Mesendoderm (in vitro differentiated cells): ENCODE data around the gene CCDC18.
"Not testable (repeated sequence)": the region's sequence is repeated elsewhere in the genome, so short reads cannot be mapped to it uniquely, and the experiment has no call there.

Experiments
- DNase-seq: peaks from one replicate; pipeline ENCODE4 v3.0.0; 2013
- H2AK5ac ChIP-seq: 2 replicates; pipeline ENCODE4 v1.6.1; 2013; ENCODE audit warnings: low read length, inconsistent platforms
- H2BK120ac ChIP-seq: 2 replicates; pipeline ENCODE4 v1.6.1; 2013; ENCODE audit warnings: low read depth, mild to moderate bottlenecking, low read length, moderate library complexity, mixed read lengths
- H2BK15ac ChIP-seq: replicated peaks from 2 replicates; pipeline ENCODE4 v1.6.1; 2013; ENCODE audit warnings: low read depth, mild to moderate bottlenecking, moderate library complexity
- H2BK5ac ChIP-seq: 2 replicates; pipeline ENCODE4 v1.6.1; 2013; ENCODE audit warnings: low read length, inconsistent platforms
- H3K18ac ChIP-seq: 2 replicates; pipeline ENCODE4 v1.6.1; 2013; ENCODE audit warnings: mild to moderate bottlenecking, low read length, mixed read lengths
- H3K23ac ChIP-seq: one replicate; pipeline ENCODE4 v1.6.1; 2013; ENCODE audit warnings: low read length
- H3K27ac ChIP-seq: 2 replicates; pipeline ENCODE4 v1.5.1; 2013; ENCODE audit warnings: low read depth, mild to moderate bottlenecking, inconsistent platforms, low read length, moderate library complexity
- H3K27me3 ChIP-seq: 2 replicates; pipeline ENCODE4 v1.6.1; 2013; ENCODE audit warnings: low read length, control low read depth, mild to moderate bottlenecking, inconsistent platforms; ENCODE audit not compliant: insufficient read depth, poor library complexity
- H3K36me3 ChIP-seq: 2 replicates; pipeline ENCODE4 v1.6.1; 2013; ENCODE audit warnings: low read length, inconsistent platforms; ENCODE audit not compliant: control insufficient read depth, insufficient read depth
- H3K4ac ChIP-seq: one replicate; pipeline ENCODE4 v1.6.1; 2013; ENCODE audit warnings: low read depth, mild to moderate bottlenecking, low read length, moderate library complexity
- H3K4me1 ChIP-seq: 2 replicates; pipeline ENCODE4 v1.6.1; 2013; ENCODE audit warnings: low read depth, low read length, inconsistent platforms; ENCODE audit not compliant: control insufficient read depth
- H3K4me2 ChIP-seq: 2 replicates; pipeline ENCODE4 v1.6.1; 2013; ENCODE audit warnings: low read length
- H3K4me3 ChIP-seq: 2 replicates; pipeline ENCODE4 v1.5.1; 2013; ENCODE audit warnings: mild to moderate bottlenecking, low read length
- H3K56ac ChIP-seq: one replicate; pipeline ENCODE4 v1.6.1; 2013; ENCODE audit warnings: low read length
- H3K79me1 ChIP-seq: 2 replicates; pipeline ENCODE4 v1.6.1; 2013; ENCODE audit warnings: low read length, inconsistent platforms
- H3K79me2 ChIP-seq: 2 replicates; pipeline ENCODE4 v1.6.1; 2013; ENCODE audit warnings: mild to moderate bottlenecking, low read length; ENCODE audit not compliant: control insufficient read depth, insufficient read depth
- H3K9ac ChIP-seq: 2 replicates; pipeline ENCODE4 v1.6.1; 2013; ENCODE audit warnings: low read length, inconsistent platforms
- H4K5ac ChIP-seq: one replicate; pipeline ENCODE4 v1.6.1; 2013; ENCODE audit warnings: low read length
- H4K8ac ChIP-seq: one replicate; pipeline ENCODE4 v1.6.1; 2013; ENCODE audit warnings: low read depth, mild to moderate bottlenecking, control low read depth, low read length, moderate library complexity
- WGBS: extraction: QIAGEN DNeasy Blood & Tissue Kit; methylation state at CpG from one replicate; pipeline ENCODE4 v1.1.7; 2013; ENCODE audit warnings: low lambda C conversion rate, missing lambda C conversion rate; ENCODE audit not compliant: insufficient coverage; ENCODE audit errors: extremely low coverage; 5-methylcytosine and 5-hydroxymethylcytosine counted together

The CCDC18 gene

GRCh38 chr1:93275262-93275633, 94.7 kb downstream of the CCDC18 start:
- WGBS, result no CpG with 5 or more reads among the region's 3 CpGs
- not testable (repeated sequence) for H2BK15ac ChIP-seq, H3K4ac ChIP-seq, H3K36me3 ChIP-seq, H2AK5ac ChIP-seq, H3K18ac ChIP-seq, H3K9ac ChIP-seq, H4K5ac ChIP-seq, DNase-seq, H3K4me1 ChIP-seq, H3K79me1 ChIP-seq, H3K4me3 ChIP-seq, H4K8ac ChIP-seq, H3K56ac ChIP-seq, H3K27me3 ChIP-seq, H3K4me2 ChIP-seq, H3K23ac ChIP-seq, H3K79me2 ChIP-seq, H3K27ac ChIP-seq, H2BK5ac ChIP-seq
- peak overlapping the region; percentile 15 for H2BK120ac ChIP-seq

GRCh38 chr1:93275634-93276295, 95.2 kb downstream of the CCDC18 start:
- H3K27ac ChIP-seq, result peak overlapping the region; percentile 57

GRCh38 chr1:93277530-93277929, 97.0 kb downstream of the CCDC18 start:
- not testable (repeated sequence) for H3K23ac ChIP-seq, H2AK5ac ChIP-seq, H3K9ac ChIP-seq, H3K36me3 ChIP-seq, H4K5ac ChIP-seq, DNase-seq, H2BK120ac ChIP-seq, H3K4me1 ChIP-seq, H2BK15ac ChIP-seq, H4K8ac ChIP-seq, H3K4me2 ChIP-seq, H3K79me2 ChIP-seq, H3K18ac ChIP-seq, H3K56ac ChIP-seq, H3K27ac ChIP-seq, H3K27me3 ChIP-seq, H3K79me1 ChIP-seq, H2BK5ac ChIP-seq, H3K4ac ChIP-seq, H3K4me3 ChIP-seq
- WGBS, result 100% methylated on average over 1 of the region's 3 CpGs

More at GRCh38 chr1:93275634-93276295, 95.2 kb downstream of the CCDC18 start:
- Histone ChIP-seq H3K4ac (peak overlapping the region; percentile 36), H3K23ac (no peak overlapping the region), H4K5ac (no peak overlapping the region), H2BK5ac (peak overlapping the region; percentile 88), H3K18ac (no peak overlapping the region), H2BK120ac (peak overlapping the region; percentile 90), H3K36me3 (no peaks in the 10 kb centered on the region), H3K4me2 (no peak overlapping the region), H2BK15ac (no peak overlapping the region), H3K9ac (no peak overlapping the region), H3K4me3 (no peak overlapping the region), H3K79me1 (no peaks in the 10 kb centered on the region), H3K27me3 (no peaks in the 10 kb centered on the region), H3K56ac (peak overlapping the region; percentile 47), H3K79me2 (no peaks in the 10 kb centered on the region), H3K4me1 (peaks cover 2% of the 10 kb centered on the region), H2AK5ac (peak overlapping the region; percentile 78), H4K8ac (peak overlapping the region; percentile 65)
- no peak for DNase-seq
- no CpG with 5 or more reads among the region's 5 CpGs for WGBS

- no CpG with 5 or more reads among the region's 1 CpG for WGBS
- H3K4me1 ChIP-seq, result no peaks in the 10 kb centered on the region
- no peak overlapping the region for H3K4me3 ChIP-seq
- H2BK120ac ChIP-seq, result no peak overlapping the region
- no peak overlapping the region for H3K18ac ChIP-seq
- no peaks in the 10 kb centered on the region for H3K79me2 ChIP-seq
- H4K8ac ChIP-seq, result no peak overlapping the region
- H2AK5ac ChIP-seq, result no peak overlapping the region
- no peak overlapping the region for H3K56ac ChIP-seq
- no peaks in the 10 kb centered on the region for H3K27me3 ChIP-seq
- H2BK15ac ChIP-seq, result no peak overlapping the region
- H3K36me3 ChIP-seq, result no peaks in the 10 kb centered on the region
- no peak overlapping the region for H3K4ac ChIP-seq
- H2BK5ac ChIP-seq, result no peak overlapping the region
- H4K5ac ChIP-seq, result no peak overlapping the region
- H3K9ac ChIP-seq, result no peak overlapping the region
- no peak for DNase-seq
- no peak overlapping the region for H3K27ac ChIP-seq
- H3K23ac ChIP-seq, result no peak overlapping the region
- H3K79me1 ChIP-seq, result no peaks in the 10 kb centered on the region
- no peak overlapping the region for H3K4me2 ChIP-seq
Observed at GRCh38 chr1:93283496-93283895, 103.0 kb downstream of the CCDC18 start.

GRCh38 chr1:93288558-93288957, 108.0 kb downstream of the CCDC18 start:
- H3K56ac ChIP-seq, result no peak overlapping the region
- H3K79me1 ChIP-seq, result no peaks in the 10 kb centered on the region
- H4K5ac ChIP-seq, result no peak overlapping the region
- H2BK15ac ChIP-seq, result no peak overlapping the region
- H3K4ac ChIP-seq, result no peak overlapping the region
- no peak overlapping the region for H3K23ac ChIP-seq
- WGBS, result no CpG with 5 or more reads among the region's 3 CpGs
- no peak overlapping the region for H3K18ac ChIP-seq
- no peak for DNase-seq
- H2BK5ac ChIP-seq, result no peak overlapping the region
- no peak overlapping the region for H4K8ac ChIP-seq
- no peak overlapping the region for H2BK120ac ChIP-seq
- no peak overlapping the region for H3K4me3 ChIP-seq
- no peak overlapping the region for H3K27ac ChIP-seq
- no peak overlapping the region for H2AK5ac ChIP-seq
- no peaks in the 10 kb centered on the region for H3K36me3 ChIP-seq
- H3K4me2 ChIP-seq, result no peak overlapping the region
- no peaks in the 10 kb centered on the region for H3K27me3 ChIP-seq
- H3K9ac ChIP-seq, result no peak overlapping the region
- no peaks in the 10 kb centered on the region for H3K79me2 ChIP-seq
- no peaks in the 10 kb centered on the region for H3K4me1 ChIP-seq

- peak; percentile 32 for DNase-seq
- Histone ChIP-seq H3K79me1 (no peaks in the 10 kb centered on the region), H2BK120ac (no peak overlapping the region), H3K4ac (no peak overlapping the region), H4K8ac (no peak overlapping the region), H3K27me3 (no peaks in the 10 kb centered on the region), H2BK5ac (peak overlapping the region; percentile 5), H3K23ac (no peak overlapping the region), H2AK5ac (no peak overlapping the region), H3K9ac (no peak overlapping the region), H3K4me2 (no peak overlapping the region), H3K4me3 (no peak overlapping the region), H3K27ac (no peak overlapping the region), H3K79me2 (no peaks in the 10 kb centered on the region), H3K56ac (peak overlapping the region; percentile 62), H3K18ac (no peak overlapping the region), H4K5ac (no peak overlapping the region), H3K36me3 (no peaks in the 10 kb centered on the region), H3K4me1 (peaks cover 3% of the 10 kb centered on the region), H2BK15ac (no peak overlapping the region)
- no CpG with 5 or more reads among the region's 3 CpGs for WGBS
Observed at GRCh38 chr1:93296555-93297154, 116.1 kb downstream of the CCDC18 start.
